AG04449 (cell line): Measurements from ENCODE around the gene ADGRL3.

ENCODE experiments used
- CTCF ChIA-PET: fragments of 350-600 bp; formaldehyde crosslinking; extraction: SDS; loops from one replicate; lab custom pipeline; 2021; ENCODE audit warnings: antibody characterized with exemption; lab: Yijun Ruan, JAX
- POLR2A ChIA-PET: fragments of 400-600, 350-600 bp; formaldehyde crosslinking; extraction: SDS; loops from one replicate; lab custom pipeline; 2020; ENCODE audit warnings: antibody characterized with exemption, inconsistent platforms; lab: Yijun Ruan, JAX
- DNase-seq: peaks from one replicate; pipeline ENCODE4 v3.0.0-alpha.2; 2010; ENCODE audit warnings: low read depth, low spot score
- H3K4me3 ChIP-seq: 2 replicates; pipeline ENCODE4 v1.5.1; 2011; ENCODE audit warnings: low read depth, mild to moderate bottlenecking, control low read depth, low read length
- CTCF ChIP-seq: IDR thresholded peaks from one replicate; pipeline ENCODE4 v1.5.1; 2011; ENCODE audit warnings: mild to moderate bottlenecking, moderate library complexity, low read length, control low read depth, inconsistent platforms; ENCODE audit not compliant: insufficient read depth; ENCODE audit errors: missing control alignments

The ADGRL3 gene

GRCh38 chr4:61462451-61463326 lies 262.6 kb downstream of the ADGRL3 start:
- ChIA-PET POLR2A (interaction anchor here (0.5 kb wide), 1 partner anchor 39 kb away, joined by 3 read pairs; no protein-coding TSS in a partner anchor), CTCF (no interaction called here)
- TF ChIP-seq CTCF, result no peak
- DNase-seq, result no peak
- no peak overlapping the region for H3K4me3 ChIP-seq

- ChIA-PET POLR2A (no interaction called here), CTCF (no interaction called here)
- no peak for TF ChIP-seq CTCF
- no peak overlapping the region for H3K4me3 ChIP-seq
- DNase-seq, result no peak
Measured at GRCh38 chr4:61468024-61468720, 268.0 kb downstream of the ADGRL3 start.

- CTCF ChIA-PET, result no interaction called here
Measured at GRCh38 chr4:61473306-61473705, 273.2 kb downstream of the ADGRL3 start.

GRCh38 chr4:61478340-61478739 lies 278.2 kb downstream of the ADGRL3 start:
- ChIA-PET POLR2A (no interaction called here), CTCF (no interaction called here)

More at GRCh38 chr4:61473306-61473705, 273.2 kb downstream of the ADGRL3 start:
- POLR2A ChIA-PET, result no interaction called here
- DNase-seq, result no peak
- no peak for TF ChIP-seq CTCF
- no peak overlapping the region for H3K4me3 ChIP-seq

GRCh38 chr4:61485056-61485455 lies 284.9 kb downstream of the ADGRL3 start:
- no peak for TF ChIP-seq CTCF
- no peak overlapping the region for H3K4me3 ChIP-seq
- ChIA-PET CTCF (no interaction called here), POLR2A (no interaction called here)
- DNase-seq, result no peak

More at GRCh38 chr4:61478340-61478739, 278.2 kb downstream of the ADGRL3 start:
- no peak for TF ChIP-seq CTCF
- H3K4me3 ChIP-seq, result no peak overlapping the region
- no peak for DNase-seq

GRCh38 chr4:61489927-61490326 lies 289.8 kb downstream of the ADGRL3 start:
- CTCF ChIA-PET, result no interaction called here
- POLR2A ChIA-PET, result no interaction called here
- TF ChIP-seq CTCF, result no peak
- no peak overlapping the region for H3K4me3 ChIP-seq
- DNase-seq, result no peak
